GM15510 (cell line): ENCODE measurements around the gene SLC5A4.

ENCODE experiments used
- POLR2A ChIP-seq: IDR thresholded peaks from 3 replicates; pipeline ENCODE4 v1.6.1; 2011; ENCODE audit warnings: borderline replicate concordance; ENCODE audit not compliant: insufficient read length; ENCODE audit errors: extremely low read depth

SLC5A4 gene

DNA sequence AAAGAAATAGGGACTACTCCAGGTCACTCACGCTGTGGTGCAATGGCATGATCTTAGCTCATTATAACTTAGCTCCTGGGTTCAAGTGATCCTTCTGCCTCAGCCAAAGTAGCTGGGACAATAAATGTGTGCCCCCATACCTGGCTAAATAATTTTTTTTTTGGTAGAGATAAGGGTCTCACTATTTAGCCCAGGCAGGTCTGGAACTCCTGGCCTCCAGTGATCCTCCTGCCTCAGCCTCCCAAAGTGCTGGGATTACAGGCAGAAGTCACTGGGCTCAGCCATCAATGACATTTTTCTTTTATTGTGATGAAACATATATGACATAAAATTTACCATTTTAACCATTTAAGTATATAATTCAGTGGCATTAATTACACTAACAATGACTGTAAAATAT, 10.6 kb downstream of the SLC5A4 start:
- no peak for TF ChIP-seq POLR2A

- no peak for TF ChIP-seq POLR2A
These were observed 14.7 kb downstream of the SLC5A4 start for GRCh38 chr22:32240461-32240860.

GRCh38 chr22:32237906-32238305, 17.2 kb downstream of the SLC5A4 start:
- no peak for TF ChIP-seq POLR2A

- no peak for TF ChIP-seq POLR2A
These were observed 18.2 kb downstream of the SLC5A4 start for GRCh38 chr22:32236970-32237369.

GRCh38 chr22:32233091-32233490, 22.1 kb downstream of the SLC5A4 start:
- no peak for TF ChIP-seq POLR2A

DNA sequence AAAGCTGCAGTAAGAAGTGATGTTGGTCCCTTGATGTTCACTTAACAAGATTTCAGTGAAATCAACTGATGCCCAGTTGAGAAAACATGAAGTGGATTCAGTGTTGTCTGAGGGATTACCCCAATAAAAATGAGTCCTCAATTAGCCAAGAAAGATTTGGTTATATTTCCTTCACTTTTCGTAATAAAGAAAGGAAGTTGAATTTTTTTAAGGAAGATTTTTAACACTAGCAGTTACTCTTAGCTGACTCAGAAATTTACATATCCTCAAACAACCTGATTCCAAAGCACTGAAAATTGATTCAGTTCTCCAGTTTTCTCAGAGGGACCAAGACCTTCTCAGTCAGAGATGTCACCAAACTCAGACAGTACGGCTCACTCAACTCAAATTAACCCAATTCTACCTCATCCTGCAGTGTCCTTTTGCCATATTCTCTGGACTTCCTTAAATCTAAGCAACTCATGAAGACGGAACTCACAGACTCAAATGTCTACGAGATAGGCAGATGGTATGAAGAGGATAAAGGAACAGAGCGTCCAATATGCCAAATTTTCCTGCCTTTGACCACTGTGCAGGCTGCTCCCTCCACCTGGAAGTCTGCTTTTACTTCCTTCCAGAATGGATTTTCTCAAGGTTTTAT, 22.8 kb downstream of the SLC5A4 start:
- TF ChIP-seq POLR2A = no peak

DNA sequence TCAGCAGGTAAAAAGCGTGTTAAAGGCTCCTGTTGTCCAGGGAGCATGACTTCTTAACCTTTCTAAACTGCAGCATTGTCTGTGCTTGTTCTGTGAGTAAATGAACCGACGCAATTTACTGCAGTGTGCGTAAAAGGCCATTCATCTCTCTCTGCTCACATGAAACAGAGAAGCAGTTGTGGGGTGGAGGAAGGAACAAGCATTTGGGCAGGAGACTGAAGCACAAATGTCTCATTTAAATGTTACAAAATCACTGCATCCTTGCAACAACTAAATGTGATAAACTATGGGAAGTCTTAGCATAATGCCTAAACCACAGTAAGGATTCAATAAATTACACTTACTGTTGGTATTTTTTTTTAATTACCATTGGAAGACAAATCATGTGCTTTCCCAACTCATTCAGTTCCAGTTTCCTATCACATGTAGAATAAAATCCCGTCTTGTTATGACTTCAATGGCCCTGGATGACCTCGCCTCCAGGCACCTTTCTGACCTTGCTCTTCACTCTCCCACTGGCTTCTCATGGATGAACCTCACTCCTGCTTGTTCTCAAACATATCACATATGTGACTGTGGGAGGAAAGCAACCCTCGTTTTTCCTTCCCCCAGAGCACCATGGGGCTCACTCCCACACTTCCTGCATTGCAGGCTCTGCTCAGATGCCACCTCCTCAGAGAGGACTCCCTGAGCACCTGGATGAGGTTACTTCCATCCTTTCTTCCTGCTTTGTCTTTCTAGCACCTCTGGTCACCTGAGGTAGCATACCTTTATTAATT, 28.6 kb downstream of the SLC5A4 start:
- TF ChIP-seq POLR2A = no peak

GRCh38 chr22:32222991-32223390, 32.2 kb downstream of the SLC5A4 start:
- TF ChIP-seq POLR2A = no peak

- TF ChIP-seq POLR2A = no peak
These were observed 36.1 kb downstream of the SLC5A4 start for GRCh38 chr22:32219026-32219425.

GRCh38 chr22:32218470-32218869, 36.7 kb downstream of the SLC5A4 start:
- TF ChIP-seq POLR2A = no peak

- no peak for TF ChIP-seq POLR2A
These were observed 37.7 kb downstream of the SLC5A4 start for GRCh38 chr22:32217465-32217864.

DNA sequence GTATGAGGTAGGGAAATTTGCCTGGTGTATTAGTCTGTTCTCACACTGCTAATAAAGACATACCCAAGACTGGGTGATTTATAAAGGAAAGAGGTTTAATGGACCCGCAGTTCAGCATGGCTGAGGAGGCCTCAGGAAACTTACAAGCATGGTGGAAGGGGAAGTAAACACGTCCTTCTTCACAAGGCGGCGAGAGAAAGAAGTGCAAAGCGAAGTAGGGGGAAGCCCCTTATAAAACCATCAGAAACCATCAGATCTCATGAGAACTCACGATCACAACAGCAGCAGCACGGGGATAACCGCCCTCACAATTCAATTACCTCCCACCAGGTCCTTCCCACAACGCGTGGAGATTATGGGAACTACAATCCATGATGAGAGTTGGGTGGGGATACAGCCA, 38.2 kb downstream of the SLC5A4 start:
- no peak for TF ChIP-seq POLR2A

- no peak for TF ChIP-seq POLR2A
These were observed 44.1 kb downstream of the SLC5A4 start for GRCh38 chr22:32211011-32211410.

DNA sequence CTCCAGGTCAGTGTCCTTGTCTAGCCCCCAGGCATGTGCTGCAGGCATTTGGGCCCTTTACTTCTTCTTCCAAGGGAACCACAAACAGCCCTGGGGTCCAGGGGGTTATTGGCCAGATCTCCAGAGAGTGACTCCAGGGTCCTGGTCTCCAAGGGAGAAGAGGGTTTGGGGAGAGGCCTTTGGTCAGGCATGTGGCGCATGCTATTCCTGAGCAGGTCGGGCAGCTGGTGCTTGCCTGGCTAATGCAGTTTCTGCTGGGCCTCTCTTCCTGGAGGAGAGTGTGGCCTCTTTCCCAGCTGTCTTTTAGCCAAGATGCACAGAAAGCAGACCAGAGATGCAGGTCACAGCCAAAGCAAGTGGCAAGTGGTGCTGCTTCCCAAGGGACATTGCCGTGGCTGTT, 46.5 kb downstream of the SLC5A4 start:
- no peak for TF ChIP-seq POLR2A

- TF ChIP-seq POLR2A = no peak
These were observed 47.1 kb downstream of the SLC5A4 start for GRCh38 chr22:32207971-32208480.

DNA sequence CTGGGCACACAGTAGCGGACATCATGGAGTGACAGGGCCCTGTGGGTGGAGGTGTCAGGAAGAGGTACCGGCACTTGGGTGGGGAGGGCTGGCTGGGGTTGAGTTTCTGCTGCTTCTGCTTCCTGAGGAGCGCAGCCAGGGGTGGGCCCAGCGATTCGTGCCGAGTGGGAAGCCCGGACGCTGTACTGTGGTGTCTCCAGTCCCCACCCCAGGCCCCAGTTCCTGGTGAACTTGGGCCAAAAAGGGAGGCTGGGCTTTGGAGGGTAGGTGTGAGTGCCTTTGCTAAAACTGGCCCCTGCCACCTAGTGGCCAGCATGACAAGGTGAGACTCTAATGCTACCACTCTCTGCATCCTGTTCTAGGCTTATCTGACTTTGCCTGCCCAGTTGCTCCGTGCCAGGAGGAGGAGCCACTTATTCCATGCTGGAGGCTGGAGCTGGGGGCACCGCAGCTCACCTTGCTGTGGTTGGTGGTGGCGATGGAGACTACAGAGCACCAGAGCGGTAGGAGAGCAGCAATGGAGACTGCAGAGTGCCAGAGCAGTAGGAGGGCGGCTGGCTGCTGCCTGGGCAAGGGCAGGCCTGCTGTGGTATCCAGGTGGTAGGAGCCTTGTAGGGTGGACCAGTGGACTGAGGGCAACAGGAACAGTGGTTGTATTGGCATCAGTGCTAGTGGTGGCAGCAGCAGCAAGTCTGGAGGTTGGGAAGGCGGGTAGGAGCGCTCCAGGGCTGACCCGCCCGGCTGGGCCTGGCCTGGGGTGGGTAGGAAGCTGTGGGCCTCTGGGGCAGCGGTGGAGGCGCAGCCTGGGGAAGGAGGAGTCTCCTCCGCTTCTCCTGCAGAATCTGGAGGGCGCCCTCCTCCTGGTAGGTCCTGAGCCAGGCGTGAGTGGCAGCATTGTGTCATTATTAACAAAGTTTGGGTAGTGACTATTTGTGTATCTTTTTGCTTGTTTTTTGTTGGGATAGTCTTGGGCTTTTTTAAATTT, 48.1 kb downstream of the SLC5A4 start:
- no peak for TF ChIP-seq POLR2A
